Breast epithelium (tissue), 3 donors: ENCODE results near the gene TSPEAR.

Experiments
- POLR2A ChIP-seq: fragments of 450-650 bp; IDR thresholded peaks from one replicate; pipeline ENCODE4 v1.6.1; 2016; ENCODE audit warnings: antibody characterized with exemption, mild to moderate bottlenecking, moderate library complexity
- TF ChIP-seq, protein P1 (sequence below), 3 donors: fragments of 450-650 bp; IDR thresholded peaks; one replicate each; pipeline ENCODE4 v1.5.1; 2016 to 2017; ENCODE audit warnings: antibody characterized with exemption in 3 of 3, mild to moderate bottlenecking in 3 of 3, moderate library complexity in 3 of 3

DNA sequence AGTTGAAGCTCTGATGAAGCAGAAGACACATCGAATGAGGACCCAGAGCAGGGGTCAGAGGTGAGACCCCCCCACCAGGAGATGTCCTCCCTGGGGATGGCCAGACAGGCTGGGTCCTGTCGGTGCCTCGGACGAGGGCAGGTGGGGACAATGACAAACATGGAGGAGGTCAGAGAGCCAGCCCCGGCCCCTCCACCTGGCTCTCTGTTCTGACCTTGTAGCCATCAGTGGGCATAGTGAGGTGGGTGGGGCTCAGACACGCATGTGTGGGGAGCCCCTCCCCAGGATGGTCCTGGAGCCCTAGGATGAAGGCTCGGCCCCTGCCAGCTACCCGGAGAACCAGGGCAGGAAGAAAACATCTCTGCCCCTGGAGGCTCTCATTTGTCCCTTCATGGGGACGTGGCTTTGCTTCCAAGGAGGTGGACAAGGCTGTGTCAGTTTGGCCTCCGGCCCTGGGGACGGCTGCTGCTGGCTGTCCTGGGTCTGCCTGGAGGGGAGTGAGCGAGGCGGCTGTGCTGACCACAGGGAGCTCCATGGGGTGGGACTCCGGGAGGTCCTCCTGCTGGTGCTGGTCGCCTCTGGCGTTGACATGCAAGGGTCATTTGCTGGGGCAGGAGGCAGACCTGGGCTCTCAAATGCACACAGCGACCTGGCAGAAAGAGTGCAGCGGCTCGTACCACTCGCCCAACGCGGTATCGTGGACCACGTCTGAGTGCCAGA is 121.6 kb downstream of the TSPEAR start:
- TF ChIP-seq, protein P1, sequence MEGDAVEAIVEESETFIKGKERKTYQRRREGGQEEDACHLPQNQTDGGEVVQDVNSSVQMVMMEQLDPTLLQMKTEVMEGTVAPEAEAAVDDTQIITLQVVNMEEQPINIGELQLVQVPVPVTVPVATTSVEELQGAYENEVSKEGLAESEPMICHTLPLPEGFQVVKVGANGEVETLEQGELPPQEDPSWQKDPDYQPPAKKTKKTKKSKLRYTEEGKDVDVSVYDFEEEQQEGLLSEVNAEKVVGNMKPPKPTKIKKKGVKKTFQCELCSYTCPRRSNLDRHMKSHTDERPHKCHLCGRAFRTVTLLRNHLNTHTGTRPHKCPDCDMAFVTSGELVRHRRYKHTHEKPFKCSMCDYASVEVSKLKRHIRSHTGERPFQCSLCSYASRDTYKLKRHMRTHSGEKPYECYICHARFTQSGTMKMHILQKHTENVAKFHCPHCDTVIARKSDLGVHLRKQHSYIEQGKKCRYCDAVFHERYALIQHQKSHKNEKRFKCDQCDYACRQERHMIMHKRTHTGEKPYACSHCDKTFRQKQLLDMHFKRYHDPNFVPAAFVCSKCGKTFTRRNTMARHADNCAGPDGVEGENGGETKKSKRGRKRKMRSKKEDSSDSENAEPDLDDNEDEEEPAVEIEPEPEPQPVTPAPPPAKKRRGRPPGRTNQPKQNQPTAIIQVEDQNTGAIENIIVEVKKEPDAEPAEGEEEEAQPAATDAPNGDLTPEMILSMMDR (IDR thresholded peaks at IDR 0.05): no peak
- no peak for TF ChIP-seq POLR2A
